Kidney (tissue), 14 donors: Measurements from ENCODE around the gene MEGF11. TPM values are rescaled to one million over a fixed set of nuclear protein-coding genes. Genes with fewer than 3 reads are reported as not detected.

Experiments used
- DNase-seq, 5 donors: peaks; one replicate each; pipeline ENCODE4 v3.0.0-alpha.2; 2013 to 2020
- FAIRE-seq: peaks from 2 replicates; lab custom pipeline; 2012; peaks lifted over from hg19 to GRCh38; lab: Jason Lieb, UNC
- H3K27ac ChIP-seq, 2 donors: one replicate each; pipeline ENCODE4 v1.7.0; 2013; ENCODE audit warnings: low read depth in 2 of 2, low read length in 2 of 2, inconsistent platforms in 1 of 2
- H3K27me3 ChIP-seq: one replicate; pipeline ENCODE4 v1.7.1; 2013; ENCODE audit warnings: low read length, inconsistent platforms; ENCODE audit not compliant: control insufficient read depth, insufficient read depth
- H3K36me3 ChIP-seq, 3 donors: one replicate each; pipeline versions ENCODE4 v1.7.0 to v1.7.1; 2013; ENCODE audit warnings: low read length in 3 of 3, control low read depth in 1 of 3, inconsistent platforms in 1 of 3; ENCODE audit not compliant: insufficient read depth in 3 of 3, control insufficient read depth in 2 of 3
- H3K4me1 ChIP-seq, 3 donors: one replicate each; pipeline versions ENCODE4 v1.7.0 to v1.7.1; 2013; ENCODE audit warnings: low read length in 3 of 3, inconsistent platforms in 1 of 3, low read depth in 1 of 3; ENCODE audit not compliant: control insufficient read depth in 2 of 3, insufficient read depth in 2 of 3
- H3K4me3 ChIP-seq, 3 donors: one replicate each; pipeline versions ENCODE4 v1.7.0 to v1.8.1; 2013; ENCODE audit warnings: low read length in 3 of 3, control low read depth in 1 of 3, inconsistent platforms in 1 of 3
- H3K9ac ChIP-seq, 3 donors: one replicate each; pipeline versions ENCODE4 v1.7.0 to v1.7.1; 2013; ENCODE audit warnings: low read length in 3 of 3, control low read depth in 1 of 3, inconsistent platforms in 1 of 3
- H3K9me3 ChIP-seq, 3 donors: one replicate each; pipeline versions ENCODE4 v1.7.0 to v1.7.1; 2013; ENCODE audit warnings: low read length in 3 of 3, control low read depth in 1 of 3, inconsistent platforms in 1 of 3; ENCODE audit not compliant: control insufficient read depth in 2 of 3, insufficient read depth in 1 of 3
- CTCF ChIP-seq: IDR thresholded peaks from 3 replicates; pipeline ENCODE4 v1.5.1; 2012; ENCODE audit warnings: mild to moderate bottlenecking, moderate library complexity, borderline replicate concordance; ENCODE audit not compliant: insufficient read depth; ENCODE audit errors: extremely low read depth
- intact Hi-C: fragments of 100-400 bp; cut with DNase I; formaldehyde crosslinking; loops from one replicate; pipeline ENCODE4 v1.11.1; 2022
- polyA plus RNA-seq: library from polyadenylated mRNA; stranded (reverse); fragments of 350-450 nt; fragmentation: Illumina TruSeq; extraction: RNeasy Lipid Tissue Mini Kit (QIAGEN cat#74804); gene quantifications from one replicate; pipeline ENCODE4 v1.2.3, GENCODE V29; 2014; ENCODE audit warnings: low read depth, low replicate concordance; ENCODE audit not compliant: insufficient read depth
- total RNA-seq: library from RNA; stranded (reverse); fragmentation: NEBNext Ultra II Directional; extraction: Animal tissue kit (Norgen Biotek cat#: 25700); gene quantifications from one replicate; pipeline ENCODE4 v1.2.1, GENCODE V29; 2021
- donor health status: control.
- donor health status: control.
- donor health status: control.
- donor health status: control.
- donor health status: control.
- donor health status: DM: yes; HTN: yes; CAD: no.
- donor health status: Normal renal cell carcinoma (clear cell type).

Gene MEGF11
- total and polyA plus RNA-seq, 2 donors from 2014 or later: 10.4 to 41.8 TPM

GRCh38 chr15:66278671-66279070 is 25.1 kb upstream of the MEGF11 start:
- FAIRE-seq (no peak), DNase-seq (no peak)
- no peaks in the 10 kb centered on the region for H3K36me3 ChIP-seq
- no peak for TF ChIP-seq CTCF
- no peak overlapping the region for H3K9ac ChIP-seq
- no peaks in the 10 kb centered on the region for H3K9me3 ChIP-seq
- intact Hi-C loops: no loop called here
- no peak overlapping the region for H3K4me3 ChIP-seq
- no peak overlapping the region for H3K27ac ChIP-seq
- no peaks in the 10 kb centered on the region for H3K4me1 ChIP-seq
- no peaks in the 10 kb centered on the region for H3K27me3 ChIP-seq

GRCh38 chr15:66278056-66278455 is 24.5 kb upstream of the MEGF11 start:
- FAIRE-seq (no peak), DNase-seq (no peak)
- Histone ChIP-seq H3K27me3 (no peaks in the 10 kb centered on the region), H3K9ac (no peak overlapping the region), H3K4me1 (no peaks in the 10 kb centered on the region), H3K27ac (no peak overlapping the region), H3K9me3 (no peaks in the 10 kb centered on the region), H3K36me3 (no peaks in the 10 kb centered on the region), H3K4me3 (no peak overlapping the region)
- TF ChIP-seq CTCF: no peak
- intact Hi-C loops: no loop called here

DNA sequence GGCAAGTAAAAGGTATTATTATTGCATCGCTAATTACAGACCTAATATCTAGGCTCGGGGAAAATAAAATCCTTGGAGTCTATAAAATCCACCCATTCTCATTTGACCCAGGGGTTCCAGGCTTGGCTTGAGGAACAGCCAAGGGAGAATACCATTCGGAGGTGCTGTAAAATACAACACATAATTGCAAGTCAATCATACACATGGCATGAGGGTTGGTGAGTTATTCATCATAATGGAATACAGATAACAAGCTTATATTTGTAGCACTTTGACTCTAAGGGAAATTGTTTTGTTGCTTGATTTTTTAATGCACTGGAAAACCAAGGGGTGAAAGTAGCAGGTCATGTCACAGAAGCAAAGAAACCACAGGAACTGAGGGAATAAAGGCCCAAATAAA is 23.0 kb upstream of the MEGF11 start:
- TF ChIP-seq CTCF: no peak
- Histone ChIP-seq H3K27ac (no peak overlapping the region), H3K4me3 (no peak overlapping the region), H3K36me3 (no peaks in the 10 kb centered on the region), H3K4me1 (no peaks in the 10 kb centered on the region), H3K9me3 (no peaks in the 10 kb centered on the region), H3K27me3 (no peaks in the 10 kb centered on the region), H3K9ac (no peak overlapping the region)
- intact Hi-C loops: no loop called here
- DNase-seq: no peak
- no peak for FAIRE-seq

- Histone ChIP-seq H3K27me3 (no peaks in the 10 kb centered on the region), H3K9ac (no peak overlapping the region), H3K4me1 (no peaks in the 10 kb centered on the region), H3K36me3 (no peaks in the 10 kb centered on the region), H3K27ac (no peak overlapping the region), H3K4me3 (no peak overlapping the region), H3K9me3 (no peaks in the 10 kb centered on the region)
- no peak for TF ChIP-seq CTCF
- FAIRE-seq (no peak), DNase-seq (no peak)
- intact Hi-C loops: no loop called here
Measured at GRCh38 chr15:66275352-66275751, 21.8 kb upstream of the MEGF11 start.
